Loucy (cell line): ENCODE measurements around the gene FAM180B.

Experiments
- EZH2phosphoT487 ChIP-seq: fragments of 200-600 bp; IDR thresholded peaks from 2 replicates; pipeline ENCODE4 v1.6.1; 2018; ENCODE audit warnings: antibody characterized with exemption, mild to moderate bottlenecking, moderate library complexity, borderline replicate concordance
- TF ChIP-seq, protein P1 (sequence below): fragments of 200-600 bp; sonication (generic); conservative IDR thresholded peaks from 2 replicates; pipeline ENCODE4 v1.5.1; 2014; ENCODE audit warnings: mild to moderate bottlenecking, antibody characterized with exemption, low read length

DNA sequence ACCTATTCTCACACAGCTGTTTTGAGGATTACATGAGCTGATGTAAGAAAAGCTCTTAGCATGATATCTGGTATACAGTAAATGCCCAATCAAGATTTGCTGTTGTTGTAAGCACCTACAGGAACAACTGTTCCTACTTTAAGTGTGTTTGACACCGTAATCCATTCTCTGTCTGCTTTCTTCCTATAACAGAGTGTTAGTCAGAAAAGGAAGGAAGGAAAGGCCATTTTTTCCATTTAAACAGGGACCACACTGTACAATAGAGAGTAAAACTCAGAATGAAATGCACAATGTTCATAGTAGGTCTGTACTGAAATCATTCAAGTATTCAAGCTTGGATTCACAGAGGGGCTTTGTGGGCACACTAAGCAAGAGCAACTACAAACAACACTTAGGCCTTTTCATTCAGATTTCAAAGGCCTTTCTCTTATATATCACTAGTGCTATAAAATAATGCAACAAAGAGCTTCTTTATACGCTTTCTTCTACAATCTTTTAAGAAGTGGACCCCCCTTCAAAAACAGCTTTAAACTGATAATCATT is 34.4 kb downstream of the FAM180B start:
- TF ChIP-seq, protein P1, sequence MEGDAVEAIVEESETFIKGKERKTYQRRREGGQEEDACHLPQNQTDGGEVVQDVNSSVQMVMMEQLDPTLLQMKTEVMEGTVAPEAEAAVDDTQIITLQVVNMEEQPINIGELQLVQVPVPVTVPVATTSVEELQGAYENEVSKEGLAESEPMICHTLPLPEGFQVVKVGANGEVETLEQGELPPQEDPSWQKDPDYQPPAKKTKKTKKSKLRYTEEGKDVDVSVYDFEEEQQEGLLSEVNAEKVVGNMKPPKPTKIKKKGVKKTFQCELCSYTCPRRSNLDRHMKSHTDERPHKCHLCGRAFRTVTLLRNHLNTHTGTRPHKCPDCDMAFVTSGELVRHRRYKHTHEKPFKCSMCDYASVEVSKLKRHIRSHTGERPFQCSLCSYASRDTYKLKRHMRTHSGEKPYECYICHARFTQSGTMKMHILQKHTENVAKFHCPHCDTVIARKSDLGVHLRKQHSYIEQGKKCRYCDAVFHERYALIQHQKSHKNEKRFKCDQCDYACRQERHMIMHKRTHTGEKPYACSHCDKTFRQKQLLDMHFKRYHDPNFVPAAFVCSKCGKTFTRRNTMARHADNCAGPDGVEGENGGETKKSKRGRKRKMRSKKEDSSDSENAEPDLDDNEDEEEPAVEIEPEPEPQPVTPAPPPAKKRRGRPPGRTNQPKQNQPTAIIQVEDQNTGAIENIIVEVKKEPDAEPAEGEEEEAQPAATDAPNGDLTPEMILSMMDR: no peak
- no peak for TF ChIP-seq EZH2phosphoT487
